Measurements from ENCODE around the gene PLCB1. TPM values are rescaled to one million over a fixed set of nuclear protein-coding genes. Genes with fewer than 3 reads are reported as not detected.

The PLCB1 gene
- total and polyA plus RNA-seq, 2 of the 4 experiments (the other 2 are of a cell fraction), result 5.6 to 16.1 TPM

- H2BK5ac ChIP-seq (ENCODE audit: low read depth, low read length, poor library complexity, severe bottlenecking), result no peak overlapping the region
- H2BK20ac ChIP-seq (ENCODE audit: low read depth, low read length), result no peak overlapping the region
- no peaks in the 10 kb centered on the region for H4K20me1 ChIP-seq (ENCODE audit: insufficient read depth, low read length)
- H3K56ac ChIP-seq (ENCODE audit: extremely low read depth, insufficient read depth, low read length), result no peak overlapping the region
- no peak overlapping the region for H3K4me3 ChIP-seq (ENCODE audit: insufficient read depth, low read depth, low read length)
- H3K4me1 ChIP-seq (ENCODE audit: control insufficient read depth, insufficient read depth, low read length), result peaks cover 6% of the 10 kb centered on the region
- H3K23ac ChIP-seq (ENCODE audit: low read depth, low read length), result no peak overlapping the region
- no TSS peak for BruUV-seq (replicated peaks)
- H3K79me1 ChIP-seq (ENCODE audit: low read depth in 1 of 2, low read length in 2 of 2), result peaks cover 13 to 22% of the 10 kb centered on the region in 2 experiments
- H3K9me3 ChIP-seq (ENCODE audit: control insufficient read depth, insufficient read depth, low read length), result peaks cover 3% of the 10 kb centered on the region; the same call in 1 of the 2 replicates
- H4K91ac ChIP-seq (ENCODE audit: insufficient read depth, low read depth, low read length), result no peak overlapping the region
- dilution Hi-C loops (cut with HindIII; ENCODE audit: low sequenced_read_pairs, unreplicated experiment), result no loop called here
- intact Hi-C loops (cut with micrococcal nuclease), result no loop called here
- TF ChIP-seq RAD21 (IDR thresholded peaks at IDR 0.05; ENCODE audit: low read length) (no peak), ELK1 (IDR thresholded peaks at IDR 0.05; ENCODE audit: borderline replicate concordance, low read depth, low read length) (no peak), CEBPB (IDR thresholded peaks at IDR 0.05; ENCODE audit: low read depth, low read length) (no peak), SMC3 (IDR thresholded peaks at IDR 0.05; ENCODE audit: low read depth, low read length) (no peak), CHD1 (IDR thresholded peaks at IDR 0.05; ENCODE audit: low read depth, low read length) (no peak), POLR2A (IDR thresholded peaks at IDR 0.05; ENCODE audit: low read depth, low read length) (no peak), BHLHE40 (IDR thresholded peaks at IDR 0.05; ENCODE audit: low read depth, low read length) (no peak), RCOR1 (IDR thresholded peaks at IDR 0.05; ENCODE audit: insufficient replicate concordance, low read length) (no peak), MAZ (IDR thresholded peaks at IDR 0.05; ENCODE audit: borderline replicate concordance, low read depth, low read length) (no peak), MAFK (IDR thresholded peaks at IDR 0.05; ENCODE audit: low read depth, low read length) (no peak)
- TF ChIP-seq, protein P1, sequence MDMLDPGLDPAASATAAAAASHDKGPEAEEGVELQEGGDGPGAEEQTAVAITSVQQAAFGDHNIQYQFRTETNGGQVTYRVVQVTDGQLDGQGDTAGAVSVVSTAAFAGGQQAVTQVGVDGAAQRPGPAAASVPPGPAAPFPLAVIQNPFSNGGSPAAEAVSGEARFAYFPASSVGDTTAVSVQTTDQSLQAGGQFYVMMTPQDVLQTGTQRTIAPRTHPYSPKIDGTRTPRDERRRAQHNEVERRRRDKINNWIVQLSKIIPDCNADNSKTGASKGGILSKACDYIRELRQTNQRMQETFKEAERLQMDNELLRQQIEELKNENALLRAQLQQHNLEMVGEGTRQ (IDR thresholded peaks at IDR 0.05; ENCODE audit: low read depth, low read length), result no peak
- no peak overlapping the region for H3K18ac ChIP-seq (ENCODE audit: low read depth, low read length)
- no peak overlapping the region for H2AK5ac ChIP-seq (ENCODE audit: low read depth, low read length)
- no peaks in the 10 kb centered on the region for H3K36me3 ChIP-seq (ENCODE audit: control insufficient read depth, insufficient read depth, low read length)
- no CpG with 5 or more reads among the region's 1 CpG for WGBS, 2 experiments (ENCODE audit: extremely low coverage in 2 of 2, insufficient read length in 1 of 2)
- H2BK15ac ChIP-seq (ENCODE audit: low read depth, low read length), result no peak overlapping the region
- H3K4ac ChIP-seq (ENCODE audit: low read depth, low read length), result no peak overlapping the region
- no peak overlapping the region for H2BK120ac ChIP-seq (ENCODE audit: low read depth, low read length)
- in situ Hi-C loops (cut with MboI; ENCODE audit: low sequenced_read_pairs), result no loop called here
- H3K14ac ChIP-seq (replicated peaks; ENCODE audit: low read depth, low read length), result no peak overlapping the region
- no peak overlapping the region for H2AFZ ChIP-seq (replicated peaks; ENCODE audit: low read length, poor library complexity)
- DNase-seq (no peak), ATAC-seq (ENCODE audit: low read depth) (no peak)
- POLR2A ChIA-PET (ENCODE audit: unreplicated experiment), result no interaction called here
- no peak overlapping the region for H3K27ac ChIP-seq (ENCODE audit: insufficient read depth, low read length)
- no peak overlapping the region for H4K8ac ChIP-seq (ENCODE audit: low read depth in 2 of 2, low read length in 2 of 2)
- H3K4me2 ChIP-seq (ENCODE audit: low read depth, low read length), result no peak overlapping the region
- CTCF ChIA-PET, result no interaction called here
- H3K27me3 ChIP-seq (ENCODE audit: control insufficient read depth, insufficient read depth, low read length), result no peaks in the 10 kb centered on the region
- no peak overlapping the region for H4K5ac ChIP-seq (ENCODE audit: low read depth, low read length)
- 0 out of 2 replicates have a peak, but pooled peaks cover 2% of the 10 kb centered on the region for H3K9me1 ChIP-seq (ENCODE audit: insufficient read depth, low read length)
- H3K9ac ChIP-seq (ENCODE audit: low read depth, low read length), result no peak overlapping the region
- H2AK9ac ChIP-seq (replicated peaks; ENCODE audit: low read depth, low read length, poor library complexity), result no peak overlapping the region
Measured at GRCh38 chr20:8208226-8208625, 76.2 kb downstream of the PLCB1 start.
